SK-N-SH (cell line): ENCODE measurements around the gene CDKN1A. TPM values are rescaled to one million over a fixed set of nuclear protein-coding genes. Genes with fewer than 3 reads are reported as not detected.
A peak's percentile ranks its signal among the peaks of the same experiment; 100 is the strongest.

Source experiments
- CTCF ChIA-PET: fragments of 300-600, 350-600 bp; formaldehyde crosslinking; extraction: SDS; loops from one replicate; lab custom pipeline; 2021; lab: Yijun Ruan, JAX
- POLR2A ChIA-PET: fragments of 350-600 bp; sonication (Branson Sonifier 250); formaldehyde crosslinking; extraction: SDS; loops from one replicate; lab custom pipeline; 2020; ENCODE audit warnings: antibody characterized with exemption, inconsistent platforms; lab: Yijun Ruan, JAX
- DNase-seq: peaks from one replicate; pipeline ENCODE4 v3.0.0; 2012
- H2AFZ ChIP-seq: fragments of 200-600 bp; sonication (generic); 2 replicates; pipeline ENCODE4 v1.8.1; 2016; ENCODE audit warnings: antibody characterized with exemption, mild to moderate bottlenecking, low read depth
- H3F3A ChIP-seq: fragments of 200-600 bp; sonication (generic); replicated peaks from 2 replicates; pipeline ENCODE3; 2016; ENCODE audit warnings: antibody characterized with exemption, mild to moderate bottlenecking; ENCODE audit not compliant: insufficient read depth
- H3K27ac ChIP-seq, 2 experiments: fragments of 200-500 bp in 1 of 2; fragments of 200-600 bp in 1 of 2; sonication (Bioruptor generic) in 1 of 2; sonication (generic), shearing (Covaris generic) in 1 of 2; 2 replicates each; pipeline versions ENCODE4 v1.5.1 to v1.6.1; 2014 to 2016; ENCODE audit warnings: low read depth in 2 of 2, inconsistent platforms in 1 of 2, low read length in 1 of 2, mild to moderate bottlenecking in 1 of 2, mixed read lengths in 1 of 2
- H3K27me3 ChIP-seq: fragments of 200-600 bp; sonication (generic), shearing (Covaris generic); 2 replicates; pipeline ENCODE4 v1.6.1; 2016; ENCODE audit warnings: mixed run types; ENCODE audit not compliant: insufficient read depth
- H3K36me3 ChIP-seq, 2 experiments: fragments of 200-500 bp in 1 of 2; fragments of 200-600 bp in 1 of 2; sonication (Bioruptor generic) in 1 of 2; sonication (generic) in 1 of 2; replicated peaks in 1 of 2; 2 replicates each; pipeline versions ENCODE3 to v1.5.1; 2014 to 2016; ENCODE audit warnings: low read length in 1 of 2, mild to moderate bottlenecking in 1 of 2; ENCODE audit not compliant: insufficient read depth in 2 of 2, control insufficient read depth in 1 of 2
- H3K4me1 ChIP-seq, 2 experiments: fragments of 200-500 bp in 1 of 2; fragments of 200-600 bp in 1 of 2; sonication (Bioruptor generic) in 1 of 2; sonication (generic), shearing (Covaris generic) in 1 of 2; 2 replicates each; pipeline versions ENCODE4 v1.5.1 to v1.6.1; 2014 to 2016; ENCODE audit warnings: low read depth in 1 of 2, low read length in 1 of 2, mixed run types in 1 of 2; ENCODE audit not compliant: insufficient read depth in 2 of 2, control insufficient read depth in 1 of 2
- H3K4me2 ChIP-seq: fragments of 200-600 bp; sonication (generic), shearing (Covaris generic); 2 replicates; pipeline ENCODE4 v1.6.1; 2017; ENCODE audit warnings: mixed run types
- H3K4me3 ChIP-seq, 2 experiments: fragments of 200-500 bp in 1 of 2; fragments of 200-600 bp in 1 of 2; sonication (Bioruptor generic) in 1 of 2; sonication (generic), shearing (Covaris generic) in 1 of 2; 2 replicates each; pipeline versions ENCODE4 v1.5.1 to v1.8.1; 2014 to 2016; ENCODE audit warnings: low read depth in 2 of 2, inconsistent platforms in 1 of 2, low read length in 1 of 2, mild to moderate bottlenecking in 1 of 2, mixed read lengths in 1 of 2, moderate library complexity in 1 of 2
- H3K79me2 ChIP-seq: fragments of 200-600 bp; sonication (generic); 2 replicates; pipeline ENCODE4 v1.8.1; 2017; ENCODE audit warnings: mild to moderate bottlenecking; ENCODE audit not compliant: insufficient read depth
- H3K9ac ChIP-seq: fragments of 200-600 bp; sonication (generic); 2 replicates; pipeline ENCODE4 v1.6.1; 2017; ENCODE audit warnings: mixed run types
- H3K9me2 ChIP-seq: fragments of 200-600 bp; sonication (generic); 2 replicates; pipeline ENCODE4 v1.6.1; 2017; ENCODE audit warnings: mixed run types
- H3K9me3 ChIP-seq: fragments of 200-600 bp; sonication (generic); 2 replicates; pipeline ENCODE4 v1.6.1; 2017; ENCODE audit warnings: mixed run types, mild to moderate bottlenecking, moderate library complexity
- H4K20me1 ChIP-seq: fragments of 200-600 bp; sonication (generic); 2 replicates; pipeline ENCODE4 v1.6.1; 2017; ENCODE audit warnings: mild to moderate bottlenecking, mixed run types; ENCODE audit not compliant: insufficient read depth
- EZH2phosphoT487 ChIP-seq: fragments of 200-600 bp; sonication (generic); IDR thresholded peaks from 2 replicates; pipeline ENCODE4 v1.6.1; 2017; ENCODE audit warnings: low read depth, mixed run types, mild to moderate bottlenecking, antibody characterized with exemption, moderate library complexity, borderline replicate concordance
- FOSL2 ChIP-seq: IDR thresholded peaks from 2 replicates; pipeline ENCODE4 v1.4.0; 2012; ENCODE audit warnings: low read depth, mild to moderate bottlenecking, moderate library complexity, borderline replicate concordance
- FOXJ3 ChIP-seq: sonication (generic); formaldehyde crosslinking; IDR thresholded peaks from 2 replicates; pipeline ENCODE4 v1.5.1; 2020; ENCODE audit warnings: mild to moderate bottlenecking, missing genetic modification reagents
- GABPA ChIP-seq: IDR thresholded peaks from 2 replicates; pipeline ENCODE4 v1.4.0; 2012; ENCODE audit warnings: low read depth, mild to moderate bottlenecking
- MXI1 ChIP-seq: IDR thresholded peaks from 2 replicates; pipeline ENCODE4 v1.6.1; 2012; ENCODE audit warnings: mild to moderate bottlenecking, low read depth, low read length, improper control_type of control experiment
- PBX3 ChIP-seq: IDR thresholded peaks from 2 replicates; pipeline ENCODE4; 2012
- RAD21 ChIP-seq: IDR thresholded peaks from 2 replicates; pipeline ENCODE4 v1.6.1; 2012; ENCODE audit warnings: mild to moderate bottlenecking, low read length
- RCOR1 ChIP-seq: fragments of 150-350 bp; IDR thresholded peaks from 2 replicates; pipeline ENCODE4 v1.6.1; 2017; ENCODE audit warnings: antibody characterized with exemption, low read length
- RFX5 ChIP-seq: IDR thresholded peaks from 2 replicates; pipeline ENCODE4 v1.6.1; 2012; ENCODE audit warnings: mild to moderate bottlenecking, improper control_type of control experiment, low read length
- TCF12 ChIP-seq: IDR thresholded peaks from 2 replicates; pipeline ENCODE4 v1.4.0; 2012
- WGBS: methylation state at CpG from one replicate; pipeline ENCODE4 v1.1.6; 2017; ENCODE audit warnings: low lambda C conversion rate; 5-methylcytosine and 5-hydroxymethylcytosine counted together
- polyA plus RNA-seq, 3 experiments: library from polyadenylated mRNA; depleted of rRNA; stranded (reverse); fragments of >200 nt; gene quantifications; 2 replicates each; pipeline ENCODE4 v1.2.3, GENCODE V29; 2012
- TF ChIP-seq, protein P1 (sequence below): fragments of 150-350 bp; IDR thresholded peaks from 2 replicates; pipeline ENCODE4 v1.6.1; 2016; ENCODE audit warnings: mild to moderate bottlenecking, low read depth, low read length
- TF ChIP-seq, protein P2 (sequence below): fragments of 200-600 bp; sonication (generic); IDR thresholded peaks from 2 replicates; pipeline ENCODE4 v1.6.1; 2017; ENCODE audit warnings: antibody characterized with exemption, mild to moderate bottlenecking, moderate library complexity

The CDKN1A gene
- polyA plus RNA-seq, 1 of the 3 experiments (the other 2 are of a cell fraction): 747 TPM

GRCh38 chr6:36677753-36678487 is 594 bp upstream of the CDKN1A start:
- TF ChIP-seq RFX5 (no peak), FOXJ3 (CRISPR knock-in tag) (no peak), RAD21 (no peak), GABPA (no peak)
- TF ChIP-seq, protein P1, sequence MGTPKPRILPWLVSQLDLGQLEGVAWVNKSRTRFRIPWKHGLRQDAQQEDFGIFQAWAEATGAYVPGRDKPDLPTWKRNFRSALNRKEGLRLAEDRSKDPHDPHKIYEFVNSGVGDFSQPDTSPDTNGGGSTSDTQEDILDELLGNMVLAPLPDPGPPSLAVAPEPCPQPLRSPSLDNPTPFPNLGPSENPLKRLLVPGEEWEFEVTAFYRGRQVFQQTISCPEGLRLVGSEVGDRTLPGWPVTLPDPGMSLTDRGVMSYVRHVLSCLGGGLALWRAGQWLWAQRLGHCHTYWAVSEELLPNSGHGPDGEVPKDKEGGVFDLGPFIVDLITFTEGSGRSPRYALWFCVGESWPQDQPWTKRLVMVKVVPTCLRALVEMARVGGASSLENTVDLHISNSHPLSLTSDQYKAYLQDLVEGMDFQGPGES: no peak
- TF ChIP-seq, protein P2, sequence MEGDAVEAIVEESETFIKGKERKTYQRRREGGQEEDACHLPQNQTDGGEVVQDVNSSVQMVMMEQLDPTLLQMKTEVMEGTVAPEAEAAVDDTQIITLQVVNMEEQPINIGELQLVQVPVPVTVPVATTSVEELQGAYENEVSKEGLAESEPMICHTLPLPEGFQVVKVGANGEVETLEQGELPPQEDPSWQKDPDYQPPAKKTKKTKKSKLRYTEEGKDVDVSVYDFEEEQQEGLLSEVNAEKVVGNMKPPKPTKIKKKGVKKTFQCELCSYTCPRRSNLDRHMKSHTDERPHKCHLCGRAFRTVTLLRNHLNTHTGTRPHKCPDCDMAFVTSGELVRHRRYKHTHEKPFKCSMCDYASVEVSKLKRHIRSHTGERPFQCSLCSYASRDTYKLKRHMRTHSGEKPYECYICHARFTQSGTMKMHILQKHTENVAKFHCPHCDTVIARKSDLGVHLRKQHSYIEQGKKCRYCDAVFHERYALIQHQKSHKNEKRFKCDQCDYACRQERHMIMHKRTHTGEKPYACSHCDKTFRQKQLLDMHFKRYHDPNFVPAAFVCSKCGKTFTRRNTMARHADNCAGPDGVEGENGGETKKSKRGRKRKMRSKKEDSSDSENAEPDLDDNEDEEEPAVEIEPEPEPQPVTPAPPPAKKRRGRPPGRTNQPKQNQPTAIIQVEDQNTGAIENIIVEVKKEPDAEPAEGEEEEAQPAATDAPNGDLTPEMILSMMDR: peak; percentile 27; the same call in 1 of the 2 replicates
- Histone ChIP-seq H2AFZ (peak overlapping the region; percentile 53; the same call in 1 of the 2 replicates), H3K4me1 (peaks cover 27 to 48% of the 10 kb centered on the region in 2 experiments), H3K4me3 (peak overlapping the region; percentile 91 to 99), H4K20me1 (peaks cover 44% of the 10 kb centered on the region), H3F3A (peaks cover 41% of the 10 kb centered on the region), H3K9ac (peak overlapping the region; percentile 73), H3K9me3 (no peaks in the 10 kb centered on the region), H3K27me3 (no peaks in the 10 kb centered on the region), H3K36me3 (peaks cover 8 to 11% of the 10 kb centered on the region in 2 experiments), H3K27ac (peak overlapping the region; percentile 87 to 94), H3K4me2 (peak overlapping the region; percentile 94), H3K79me2 (peaks cover 58% of the 10 kb centered on the region), H3K9me2 (no peaks in the 10 kb centered on the region)
- CTCF ChIA-PET: interaction anchor here (0.8 to 9.5 kb wide), 10 partner anchors 12 to 89 kb away, joined by 3 to 91 read pairs (median 6); no protein-coding TSS in a partner anchor
- WGBS: 50% methylated on average over 7 of the region's 10 CpGs
- DNase-seq: no peak
- POLR2A ChIA-PET: interaction anchor here (0.6 to 3.4 kb wide), 14 partner anchors 11 to 92 kb away, joined by 3 to 24 read pairs (median 4); no protein-coding TSS in a partner anchor

GRCh38 chr6:36679043-36679833 is 724 bp downstream of the CDKN1A start:
- Histone ChIP-seq H3K27ac (peak overlapping the region; percentile 76 to 87), H3K79me2 (peaks cover 71% of the 10 kb centered on the region), H3K4me1 (peaks cover 27 to 49% of the 10 kb centered on the region in 2 experiments), H2AFZ (no peak overlapping the region; the same call in 1 of the 2 replicates), H3F3A (peaks cover 54% of the 10 kb centered on the region), H4K20me1 (peaks cover 57% of the 10 kb centered on the region), H3K9me3 (no peaks in the 10 kb centered on the region), H3K9me2 (no peaks in the 10 kb centered on the region), H3K4me2 (peak overlapping the region; percentile 94), H3K4me3 (peak overlapping the region; percentile 91 to 99), H3K9ac (peak overlapping the region; percentile 94), H3K36me3 (peaks cover 20 to 24% of the 10 kb centered on the region in 2 experiments), H3K27me3 (no peaks in the 10 kb centered on the region)
- WGBS: under 1% methylated on average over 17 of the region's 61 CpGs
- ChIA-PET CTCF (interaction anchor here (0.6 to 9.5 kb wide), 26 partner anchors 9 to 88 kb away, joined by 3 to 91 read pairs (median 4); no protein-coding TSS in a partner anchor), POLR2A (interaction anchor here (1.1 to 3.4 kb wide), 7 partner anchors 13 to 93 kb away, joined by 3 to 24 read pairs (median 4); no protein-coding TSS in a partner anchor)
- TF ChIP-seq MXI1 (peak; percentile 1; the same call in 1 of the 2 replicates), FOSL2 (0 out of 2 replicates have a peak, but pooled peaks have one; percentile 15), TCF12 (peak; percentile 7; the same call in 1 of the 2 replicates), RAD21 (no peak), PBX3 (0 out of 2 replicates have a peak, but pooled peaks have one; percentile 1), RCOR1 (no peak), EZH2phosphoT487 (no peak)
- TF ChIP-seq, protein P1: no peak
- peak; percentile 68 for DNase-seq
